Adrenal gland (tissue), 12 donors: ENCODE data around the gene FMN2. TPM values are rescaled to one million over a fixed set of nuclear protein-coding genes. Genes with fewer than 3 reads are reported as not detected.

ENCODE experiments used
- DNase-seq, 7 donors: peaks; one replicate each; pipeline ENCODE4 v3.0.0-alpha.2; 2019 to 2020
- H3K27ac ChIP-seq, 5 donors: fragments of 200-600 bp; sonication (generic) in 4 of 5; 1 replicate in 3 of 5; 2 replicates in 2 of 5; pipeline versions ENCODE4 v1.5.1 to v1.8.0; 2016 to 2020; ENCODE audit warnings: mild to moderate bottlenecking in 1 of 5
- H3K27me3 ChIP-seq: fragments of 200-600 bp; 2 replicates; pipeline ENCODE4 v1.8.0; 2021
- H3K36me3 ChIP-seq, 2 donors: fragments of 200-600 bp; replicated peaks in 1 of 2; 1 replicate in 1 of 2; 2 replicates in 1 of 2; pipeline versions ENCODE4 v1.5.1 to v1.8.0; 2018 to 2022
- H3K4me1 ChIP-seq, 2 donors: fragments of 200-600 bp; replicated peaks in 1 of 2; 1 replicate in 1 of 2; 2 replicates in 1 of 2; pipeline versions ENCODE4 v1.5.1 to v1.8.0; 2018 to 2021
- H3K4me3 ChIP-seq, 4 donors: fragments of 200-600 bp; sonication (generic) in 3 of 4; one replicate each; pipeline ENCODE4 v1.5.1; 2016 to 2018
- H3K9me3 ChIP-seq, 3 donors: fragments of 200-600 bp; sonication (generic) in 1 of 3; replicated peaks in 1 of 3; 1 replicate in 2 of 3; 2 replicates in 1 of 3; pipeline versions ENCODE4 v1.5.1 to v1.8.0; 2016 to 2021
- POLR2A ChIP-seq, 2 donors: fragments of 450-650 bp; IDR thresholded peaks; one replicate each; pipeline ENCODE4 v1.6.1; 2017; ENCODE audit warnings: antibody characterized with exemption in 2 of 2, mild to moderate bottlenecking in 2 of 2, moderate library complexity in 1 of 2
- WGBS, 4 donors: extraction: QIAGEN DNeasy Blood & Tissue Kit in 2 of 4; methylation state at CpG; one replicate each; pipeline versions ENCODE4 v1.1.5 to v1.1.7; 2013 to 2017; 5-methylcytosine and 5-hydroxymethylcytosine counted together
- intact Hi-C, 2 donors: fragments of 100-400 bp; cut with DNase I; formaldehyde crosslinking; loops; one replicate each; pipeline versions ENCODE4 v1.14.1 to v1.15.0; 2022 to 2023
- polyA plus RNA-seq, 3 donors: library from polyadenylated mRNA; stranded (reverse); fragments of 200-250 nt in 2 of 3; fragments of 350-450 nt in 1 of 3; fragmentation: Illumina TruSeq in 1 of 3; extraction: RNeasy Lipid Tissue Mini Kit (QIAGEN cat#74804) in 1 of 3; gene quantifications; one replicate each; pipeline ENCODE4 v1.2.3, GENCODE V29; 2013 to 2014
- total RNA-seq, 9 donors: library from RNA; depleted of rRNA in 4 of 9; stranded (reverse); fragments of >200 nt in 4 of 9; fragments of 120-200 nt in 1 of 9; fragmentation: NEBNext Ultra II Directional in 1 of 9; extraction: Animal tissue kit (Norgen Biotek cat#: 25700) in 1 of 9; gene quantifications; one replicate each; pipeline versions ENCODE4 v1.1.0 to v1.2.4, GENCODE V29; 2013 to 2023
- TF ChIP-seq, protein P1 (sequence below), 6 experiments: fragments of 450-650 bp in 4 of 6; fragments of 200-600 bp in 2 of 6; sonication (generic) in 1 of 6; IDR thresholded peaks; 1 replicate in 5 of 6; 2 replicates in 1 of 6; pipeline versions ENCODE4 v1.5.1 to v1.8.0; 2016 to 2021; ENCODE audit warnings: antibody characterized with exemption in 6 of 6, mild to moderate bottlenecking in 2 of 6, moderate library complexity in 1 of 6
- donor health status: healthy with polysubstance abuse.
- donor health status: Bipolar disorder and iron deficiency.
- donor health status: DM: yes; HTN: yes; CAD: no.
- donor health status: DM: no; HTN: no; CAD: no.
- donor health status: DM: no; HTN: no; CAD: no.
- donor health status: DM: yes; HTN: yes; CAD: no.

The FMN2 gene
- total and polyA plus RNA-seq, 12 donors = 0.69 to 9.8 (median 3.1) TPM

DNA sequence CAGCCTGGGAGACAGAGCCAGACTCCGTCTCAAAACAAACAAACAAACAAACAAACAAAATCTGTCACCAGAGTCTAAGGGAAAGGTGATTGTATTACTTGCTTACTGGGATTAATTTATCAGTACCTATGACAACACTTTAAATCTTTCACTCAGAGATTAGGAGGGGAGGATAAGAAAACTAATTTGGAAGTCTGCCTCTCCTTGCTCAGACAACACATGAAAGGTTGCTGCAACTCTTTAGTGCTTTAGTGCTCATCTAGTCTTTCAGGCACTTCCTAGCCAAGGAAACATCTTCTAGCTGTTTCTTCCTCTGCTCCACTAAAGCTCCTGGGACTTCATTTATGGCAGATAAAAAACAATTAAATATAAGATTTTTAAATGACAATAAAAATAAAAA lies 7.3 kb upstream of the FMN2 start:
- intact Hi-C loops = no loop called here
- Histone ChIP-seq H3K27me3 (peaks cover 4% of the 10 kb centered on the region), H3K9me3 (no peaks in the 10 kb centered on the region), H3K36me3 (no peaks in the 10 kb centered on the region), H3K27ac (no peak overlapping the region), H3K4me1 (no peaks in the 10 kb centered on the region), H3K4me3 (no peak overlapping the region)
- DNase-seq = no peak
- 47 to 64% (median 54%) methylated on average over 1 of the region's 1 CpG for WGBS, 4 donors
- TF ChIP-seq POLR2A (IDR thresholded peaks at IDR 0.05) = no peak
- TF ChIP-seq, protein P1, sequence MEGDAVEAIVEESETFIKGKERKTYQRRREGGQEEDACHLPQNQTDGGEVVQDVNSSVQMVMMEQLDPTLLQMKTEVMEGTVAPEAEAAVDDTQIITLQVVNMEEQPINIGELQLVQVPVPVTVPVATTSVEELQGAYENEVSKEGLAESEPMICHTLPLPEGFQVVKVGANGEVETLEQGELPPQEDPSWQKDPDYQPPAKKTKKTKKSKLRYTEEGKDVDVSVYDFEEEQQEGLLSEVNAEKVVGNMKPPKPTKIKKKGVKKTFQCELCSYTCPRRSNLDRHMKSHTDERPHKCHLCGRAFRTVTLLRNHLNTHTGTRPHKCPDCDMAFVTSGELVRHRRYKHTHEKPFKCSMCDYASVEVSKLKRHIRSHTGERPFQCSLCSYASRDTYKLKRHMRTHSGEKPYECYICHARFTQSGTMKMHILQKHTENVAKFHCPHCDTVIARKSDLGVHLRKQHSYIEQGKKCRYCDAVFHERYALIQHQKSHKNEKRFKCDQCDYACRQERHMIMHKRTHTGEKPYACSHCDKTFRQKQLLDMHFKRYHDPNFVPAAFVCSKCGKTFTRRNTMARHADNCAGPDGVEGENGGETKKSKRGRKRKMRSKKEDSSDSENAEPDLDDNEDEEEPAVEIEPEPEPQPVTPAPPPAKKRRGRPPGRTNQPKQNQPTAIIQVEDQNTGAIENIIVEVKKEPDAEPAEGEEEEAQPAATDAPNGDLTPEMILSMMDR (IDR thresholded peaks at IDR 0.05) = no peak

DNA sequence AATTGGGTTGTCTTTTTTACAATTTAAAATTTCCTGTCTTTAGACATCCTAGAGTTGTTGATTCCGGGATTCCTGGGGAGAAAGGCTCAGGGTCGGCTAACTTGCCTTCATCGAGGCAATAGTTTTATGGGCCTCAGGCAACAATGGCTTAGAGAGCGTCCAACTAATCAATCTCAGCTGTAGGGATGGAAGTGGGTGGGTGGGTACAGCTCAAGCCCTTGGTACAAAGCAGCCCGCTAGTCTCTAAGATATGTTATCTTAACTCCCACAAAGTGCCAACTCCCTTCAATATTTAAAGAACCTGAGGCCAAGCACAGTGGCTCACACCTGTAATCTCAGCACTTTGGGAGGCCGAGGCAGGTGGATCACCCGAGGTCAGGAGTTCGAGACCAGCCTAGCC lies 6.9 kb upstream of the FMN2 start:
- H3K27me3 ChIP-seq = peaks cover 8% of the 10 kb centered on the region

DNA sequence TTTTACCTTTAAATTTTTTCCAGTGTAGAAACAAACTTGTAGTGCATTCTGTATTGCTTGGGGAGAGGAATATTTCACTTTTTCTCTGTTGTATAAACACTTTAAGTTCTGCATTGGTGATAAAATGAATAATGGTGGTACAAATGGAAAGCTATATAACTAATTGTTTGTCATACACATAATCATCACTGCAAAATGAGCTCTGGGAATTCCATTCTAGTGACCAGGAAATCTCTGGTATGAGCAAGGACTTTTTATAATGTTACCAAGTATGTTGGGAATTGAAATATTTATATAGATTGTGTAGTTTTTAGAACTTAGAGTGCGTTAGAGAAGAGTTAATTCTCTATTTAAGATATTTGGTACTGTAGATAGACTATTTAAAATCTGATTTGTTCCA lies 5.0 kb upstream of the FMN2 start:
- Histone ChIP-seq H3K4me3 (no peak overlapping the region), H3K9me3 (no peaks in the 10 kb centered on the region), H3K36me3 (no peaks in the 10 kb centered on the region), H3K27ac (no peak overlapping the region), H3K4me1 (no peaks in the 10 kb centered on the region), H3K27me3 (peaks cover 11% of the 10 kb centered on the region)
- DNase-seq = no peak
- 69 to 85% (median 82%) methylated on average over 1 of the region's 1 CpG for WGBS, 4 donors
- no peak for TF ChIP-seq POLR2A (IDR thresholded peaks at IDR 0.05)
- TF ChIP-seq, protein P1 (IDR thresholded peaks at IDR 0.05) = no peak
- intact Hi-C loops = no loop called here

More for the DNA sequence above, 6.9 kb upstream of the FMN2 start:
- no peak overlapping the region for H3K27ac ChIP-seq
- no peak overlapping the region for H3K4me3 ChIP-seq
- no peaks in the 10 kb centered on the region for H3K4me1 ChIP-seq
- H3K9me3 ChIP-seq = no peaks in the 10 kb centered on the region
- no peaks in the 10 kb centered on the region for H3K36me3 ChIP-seq
- intact Hi-C loops = no loop called here
- DNase-seq = no peak
- no peak for TF ChIP-seq POLR2A (IDR thresholded peaks at IDR 0.05)
- TF ChIP-seq, protein P1 (IDR thresholded peaks at IDR 0.05) = no peak
- 69 to 82% (median 74%) methylated on average over 7 to 8 of the region's 8 CpGs for WGBS, 4 donors

DNA sequence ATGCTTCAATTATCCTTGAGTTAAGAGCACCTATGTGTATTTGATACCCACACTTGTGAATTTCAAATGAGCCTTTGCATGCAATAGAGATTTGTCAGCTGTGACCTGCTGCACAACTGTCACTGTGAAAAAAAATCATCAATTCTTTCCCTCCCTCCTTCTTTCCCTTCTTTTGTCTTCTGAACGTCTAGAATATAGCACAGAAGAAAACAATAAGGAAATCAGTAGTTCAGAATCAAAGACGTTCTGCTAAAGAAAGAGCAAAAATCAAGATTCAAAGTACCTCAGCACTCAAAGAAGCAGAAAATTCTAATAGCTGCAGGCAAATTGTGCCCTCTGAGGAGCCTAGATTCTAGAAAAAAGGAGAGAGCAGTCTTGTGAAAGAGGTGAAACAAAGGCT lies 1.7 kb upstream of the FMN2 start:
- peaks cover 11% of the 10 kb centered on the region for H3K27me3 ChIP-seq
- H3K9me3 ChIP-seq = no peaks in the 10 kb centered on the region
- TF ChIP-seq POLR2A (IDR thresholded peaks at IDR 0.05) = no peak
- TF ChIP-seq, protein P1 (IDR thresholded peaks at IDR 0.05) = no peak
- 39 to 49% (median 40%) methylated on average over 2 of the region's 2 CpGs for WGBS, 4 donors
- intact Hi-C loops = no loop called here
- H3K27ac ChIP-seq = no peak overlapping the region
- H3K4me3 ChIP-seq = no peak overlapping the region
- no peak for DNase-seq
- no peaks in the 10 kb centered on the region for H3K36me3 ChIP-seq
- H3K4me1 ChIP-seq = peaks cover 0 to 3% of the 10 kb centered on the region in 2 donors
